ENCODE data around the gene NBEA.

NBEA gene

GRCh38 chr13:35285677-35286076 is 343.6 kb downstream of the NBEA start:
- no peak for DNase-seq (ENCODE audit: low spot score)

GRCh38 chr13:35292329-35292728 is 350.3 kb downstream of the NBEA start:
- DNase-seq (ENCODE audit: low spot score) = no peak

- DNase-seq (ENCODE audit: low spot score) = no peak
These were observed 351.6 kb downstream of the NBEA start for GRCh38 chr13:35293579-35294226.

DNA sequence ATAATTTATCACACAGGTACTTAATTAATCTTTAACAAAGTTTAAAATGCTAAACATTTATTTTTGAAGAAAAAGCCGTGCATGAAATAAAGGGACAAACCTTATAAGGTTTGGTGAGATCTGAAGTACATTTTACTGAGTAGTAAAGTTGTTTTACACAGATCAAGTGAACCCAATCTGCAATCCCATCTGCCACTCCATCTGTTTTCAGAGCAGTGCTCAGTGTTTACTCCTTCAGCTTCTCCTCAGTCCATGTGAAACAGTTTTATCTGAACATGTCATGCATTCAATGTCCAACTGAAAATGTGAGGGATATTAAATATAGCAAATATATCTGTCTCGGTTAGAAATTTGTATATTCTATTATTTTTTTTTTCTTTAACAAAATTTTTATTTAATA is 367.6 kb downstream of the NBEA start:
- no peak for DNase-seq (ENCODE audit: low spot score)

GRCh38 chr13:35332134-35332533 is 390.1 kb downstream of the NBEA start:
- no peak for DNase-seq (ENCODE audit: low spot score)

- no peak for DNase-seq (ENCODE audit: low spot score)
These were observed 391.1 kb downstream of the NBEA start for GRCh38 chr13:35333157-35333556.

DNA sequence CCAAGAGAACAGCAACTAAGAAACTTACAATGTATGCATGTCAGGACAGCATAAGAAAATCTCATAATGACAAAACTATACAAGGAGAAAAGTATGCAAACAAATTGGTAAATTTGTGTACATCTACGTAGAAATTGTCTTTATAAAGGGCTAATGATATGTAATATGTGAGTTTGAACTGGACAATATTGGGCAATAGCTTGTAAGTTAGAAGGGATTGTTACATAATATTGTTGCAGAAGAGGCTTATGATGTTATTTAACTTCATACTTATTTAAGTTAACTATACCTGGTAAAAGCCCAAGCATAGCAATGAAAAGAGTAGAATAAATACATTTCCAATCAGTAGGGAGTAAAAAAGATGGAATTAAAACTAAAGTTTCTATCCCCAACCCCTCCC is 400.4 kb downstream of the NBEA start:
- no peak for DNase-seq (ENCODE audit: low spot score)

DNA sequence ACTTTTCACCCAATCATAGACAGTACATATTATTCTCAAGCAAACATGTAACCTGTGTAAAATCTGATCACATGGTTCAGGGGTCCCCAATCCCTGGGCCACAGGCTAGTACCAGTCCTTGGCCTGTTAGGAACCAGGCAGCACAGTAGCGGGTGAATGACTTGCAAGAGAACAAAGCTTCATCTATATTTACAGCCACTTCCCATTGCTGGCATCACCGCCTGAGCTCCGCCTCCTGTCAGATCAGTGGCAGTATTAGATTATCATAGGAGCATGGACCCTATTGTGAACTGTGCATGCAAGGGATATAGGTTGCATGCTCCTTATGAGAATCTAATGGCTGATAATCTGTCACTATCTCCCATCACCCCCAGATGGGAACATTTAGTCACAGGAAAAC is 401.3 kb downstream of the NBEA start:
- DNase-seq (ENCODE audit: low spot score) = no peak

- no peak for DNase-seq (ENCODE audit: low spot score)
These were observed 403.9 kb downstream of the NBEA start for GRCh38 chr13:35345992-35346391.

DNA sequence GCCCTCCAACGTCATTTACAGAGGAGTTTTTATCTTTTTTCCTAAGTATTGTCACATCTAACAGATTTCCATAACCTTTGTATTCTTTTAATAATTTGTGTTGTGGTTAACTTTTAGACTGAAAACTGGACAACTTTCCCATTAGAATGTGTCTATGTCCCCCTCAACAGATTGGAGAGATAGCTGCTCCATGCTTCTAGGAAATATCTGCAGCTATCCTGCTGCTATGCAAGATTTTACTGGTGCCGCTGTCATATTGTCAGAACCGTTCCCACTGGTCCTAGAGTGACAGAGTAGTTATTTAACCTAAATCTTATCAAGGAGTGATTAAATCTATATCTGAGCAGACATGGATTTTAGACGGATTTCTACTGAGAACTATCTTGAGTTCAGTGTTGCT is 404.4 kb downstream of the NBEA start:
- DNase-seq (ENCODE audit: low spot score) = no peak

DNA sequence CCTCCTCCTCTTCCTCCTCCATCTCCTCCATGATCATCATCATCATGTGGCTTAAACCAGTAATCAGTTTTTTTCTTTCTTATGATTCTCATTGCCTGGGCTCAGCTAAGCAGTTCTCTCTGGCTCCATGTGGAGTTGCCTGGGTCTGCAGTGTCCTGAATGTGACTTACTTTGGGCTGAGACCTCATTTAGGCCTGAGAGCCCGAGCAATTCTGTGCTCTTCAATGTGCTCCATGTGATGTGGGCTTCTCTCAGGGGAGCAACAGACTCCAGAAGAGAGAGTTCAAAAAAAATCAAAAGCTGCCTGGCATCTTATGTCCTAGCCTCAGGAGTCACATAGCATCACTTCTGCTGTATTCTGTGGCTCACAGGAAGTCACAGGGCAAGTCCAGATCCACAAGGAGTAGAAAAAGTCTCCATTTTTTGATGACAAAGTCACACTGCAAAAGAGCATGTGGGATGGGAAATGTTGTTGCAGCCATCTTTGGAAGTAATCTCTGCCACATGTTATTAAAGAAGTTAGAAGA is 405.7 kb downstream of the NBEA start:
- DNase-seq (ENCODE audit: low spot score) = no peak

- DNase-seq (ENCODE audit: low spot score) = no peak
These were observed 407.0 kb downstream of the NBEA start for GRCh38 chr13:35349052-35349451.

DNA sequence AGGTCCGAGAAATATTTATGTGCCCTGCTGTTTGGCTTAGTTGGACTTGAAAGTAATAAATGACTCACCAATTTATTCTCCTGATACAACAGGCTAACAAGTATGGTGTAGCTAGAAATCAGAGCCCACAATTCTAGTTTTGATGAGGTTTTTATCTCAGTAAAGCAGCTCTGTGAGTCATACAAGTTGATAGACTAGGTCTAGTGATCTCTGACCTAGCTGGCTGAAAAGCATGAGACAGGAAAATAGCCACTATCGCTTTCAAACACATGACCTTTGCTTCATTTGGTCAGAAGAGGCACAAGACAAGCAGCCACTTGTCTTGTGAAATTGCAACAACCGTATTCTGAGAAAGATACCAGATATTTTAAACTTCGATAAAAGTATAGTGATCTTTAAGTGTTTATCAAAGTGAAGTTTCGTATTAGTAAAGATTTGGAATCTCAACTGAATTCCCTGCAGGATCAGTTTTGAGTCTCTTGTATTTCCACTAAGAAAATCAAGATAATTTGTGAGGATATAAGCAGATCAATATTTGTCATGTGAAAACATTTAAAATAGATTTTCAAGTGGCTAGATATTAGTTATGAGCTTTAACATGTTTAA is 407.7 kb downstream of the NBEA start:
- no peak for DNase-seq (ENCODE audit: low spot score)

DNA sequence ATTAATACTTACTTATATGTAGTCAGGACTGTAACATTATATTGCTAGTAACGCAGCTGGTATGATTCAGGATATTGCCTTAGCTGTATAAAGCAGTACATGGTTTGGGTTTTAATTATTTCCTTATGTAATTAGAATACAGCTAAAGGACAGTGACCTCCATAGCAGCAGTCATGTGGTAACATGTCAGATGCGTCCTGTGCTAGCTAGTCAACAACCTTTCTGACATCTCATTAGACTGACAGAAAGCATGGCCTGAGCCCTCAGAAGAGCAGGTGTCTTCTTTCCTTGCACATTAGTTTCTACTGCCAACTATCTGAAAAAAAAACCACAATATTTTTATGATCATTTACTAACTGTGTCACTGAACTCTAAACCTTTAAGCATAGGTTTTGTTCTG is 412.2 kb downstream of the NBEA start:
- DNase-seq (ENCODE audit: low spot score) = no peak

DNA sequence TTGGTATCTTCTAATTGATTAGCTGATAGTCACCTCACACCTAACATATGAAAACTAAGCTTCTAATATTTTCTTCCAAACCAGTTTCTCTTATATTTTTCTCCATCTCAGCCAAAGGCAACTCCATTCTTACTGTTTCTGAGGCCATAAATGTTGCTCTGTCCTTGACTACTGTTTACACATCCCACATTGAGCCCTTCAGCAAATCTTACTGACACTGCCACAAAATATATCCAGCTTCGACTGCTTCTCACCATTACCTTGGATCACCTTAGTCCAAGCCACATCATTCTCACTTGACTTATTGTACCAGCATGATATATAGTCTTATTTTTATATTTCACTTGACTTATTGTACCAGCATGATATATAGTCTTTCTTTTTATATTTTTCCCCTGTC is 412.8 kb downstream of the NBEA start:
- no peak for DNase-seq (ENCODE audit: low spot score)

- DNase-seq (ENCODE audit: low spot score) = no peak
These were observed 414.5 kb downstream of the NBEA start for GRCh38 chr13:35356572-35356971.

DNA sequence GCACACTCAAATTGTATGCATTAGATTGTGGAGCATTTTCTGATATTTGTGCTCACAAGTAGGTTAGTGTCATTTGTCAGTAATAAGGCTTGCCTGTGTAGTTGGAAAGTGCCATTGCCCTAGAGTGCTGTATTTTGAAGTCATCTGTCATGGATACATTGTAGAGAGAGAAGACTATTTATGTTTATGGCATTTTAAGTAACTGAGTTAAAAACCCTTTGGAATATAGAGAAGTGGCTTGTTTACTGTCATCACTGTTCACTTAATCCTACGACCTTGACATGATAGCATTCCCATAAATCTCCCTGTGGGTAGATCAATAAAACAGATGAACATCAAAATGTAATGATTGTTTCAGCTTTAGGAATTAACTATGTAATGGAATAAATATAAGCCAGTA is 423.8 kb downstream of the NBEA start:
- no peak for DNase-seq (ENCODE audit: low spot score)

DNA sequence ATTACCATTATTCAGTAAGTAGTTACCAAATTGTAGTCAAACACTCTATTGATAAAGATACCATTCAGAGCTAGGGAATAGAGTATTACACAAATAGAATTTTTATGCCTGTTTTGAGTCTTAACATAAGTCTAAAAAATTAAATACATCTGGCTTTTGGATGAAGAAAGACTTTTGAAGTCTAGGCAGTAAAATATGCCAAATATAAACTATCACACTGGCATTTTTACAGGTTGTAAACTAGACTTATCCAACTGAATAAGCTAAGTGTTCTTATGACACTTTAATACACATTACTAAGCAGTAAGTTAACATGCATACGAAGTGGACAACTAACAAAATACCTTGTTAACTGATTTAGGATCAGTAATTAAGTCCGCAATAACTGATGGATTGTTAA is 425.5 kb downstream of the NBEA start:
- no peak for DNase-seq (ENCODE audit: low spot score)

DNA sequence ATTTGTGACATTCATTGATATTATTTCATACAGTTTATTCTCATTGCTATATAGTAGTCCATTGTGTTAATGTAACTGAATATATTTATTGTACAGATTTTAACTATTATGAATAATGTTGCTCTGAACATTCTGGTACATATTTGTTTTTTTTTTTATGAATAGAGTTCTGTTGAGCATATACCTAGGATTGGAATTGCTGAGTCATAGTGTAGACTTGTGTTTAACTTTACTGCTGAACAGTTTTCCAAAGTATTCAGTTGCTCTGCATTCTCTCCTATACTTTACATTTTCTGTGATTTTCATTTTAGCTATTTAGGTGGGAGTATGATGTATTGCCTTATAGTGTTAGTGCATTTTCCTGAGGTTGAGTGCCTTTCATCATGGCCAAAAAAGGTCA is 436.9 kb downstream of the NBEA start:
- DNase-seq (ENCODE audit: low spot score) = no peak

DNA sequence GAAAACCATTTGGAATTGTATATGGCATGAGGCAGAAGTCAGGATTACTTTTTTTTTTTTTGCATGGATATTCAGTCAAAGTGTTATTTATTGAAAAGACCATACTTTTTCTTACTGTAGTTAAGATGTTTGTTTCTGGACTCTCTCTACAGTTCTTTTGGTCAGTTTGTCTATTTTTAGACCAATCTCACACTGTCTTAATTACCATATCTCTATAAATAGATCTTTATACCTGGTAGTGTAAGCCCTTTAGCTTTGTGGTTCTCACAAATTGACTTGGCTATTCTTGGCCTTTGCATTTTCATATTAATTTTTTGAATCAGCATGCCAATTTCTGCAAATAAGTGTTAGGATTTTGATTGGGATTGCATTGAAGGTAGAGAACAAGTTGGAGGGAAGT is 437.6 kb downstream of the NBEA start:
- no peak for DNase-seq (ENCODE audit: low spot score)

GRCh38 chr13:35387682-35388250 is 445.7 kb downstream of the NBEA start:
- no peak for DNase-seq (ENCODE audit: low spot score)

GRCh38 chr13:35388441-35389355 is 446.6 kb downstream of the NBEA start:
- no peak for DNase-seq (ENCODE audit: low spot score)

GRCh38 chr13:35389535-35389934 is 447.5 kb downstream of the NBEA start:
- no peak for DNase-seq (ENCODE audit: low spot score)
